BJ (cell line): ENCODE results near the gene BNIP3. TPM values are rescaled to one million over a fixed set of nuclear protein-coding genes. Genes with fewer than 3 reads are reported as not detected.
"Not testable (repeated sequence)": the region's sequence is repeated elsewhere in the genome, so short reads cannot be mapped to it uniquely, and the experiment has no call there.

Source experiments
- CTCF ChIA-PET: fragments of 350-600 bp; formaldehyde crosslinking; extraction: SDS; loops from one replicate; lab custom pipeline; 2021; ENCODE audit warnings: antibody characterized with exemption, inconsistent platforms; lab: Yijun Ruan, JAX
- POLR2A ChIA-PET: fragments of 300-600 bp; sonication (Branson Sonifier 250); formaldehyde crosslinking; extraction: SDS; loops from one replicate; lab custom pipeline; 2021; ENCODE audit warnings: antibody characterized with exemption; lab: Charles Lee
- DNase-seq: peaks from one replicate; pipeline ENCODE4 v3.0.0-alpha.2; 2011; ENCODE audit warnings: low read depth
- H3K27me3 ChIP-seq: 2 replicates; pipeline ENCODE4 v1.6.0; 2011; ENCODE audit warnings: low read length; ENCODE audit not compliant: control insufficient read depth, insufficient read depth
- H3K36me3 ChIP-seq: 2 replicates; pipeline ENCODE4 v1.5.1; 2011; ENCODE audit warnings: low read length; ENCODE audit not compliant: control insufficient read depth, insufficient read depth
- H3K4me3 ChIP-seq: 2 replicates; pipeline ENCODE4 v1.5.1; 2011; ENCODE audit warnings: low read depth, mild to moderate bottlenecking, control low read depth, low read length
- CTCF ChIP-seq: IDR thresholded peaks from 2 replicates; pipeline ENCODE4 v1.5.1; 2011; ENCODE audit warnings: low read depth, mild to moderate bottlenecking, control low read depth, inconsistent platforms, low read length, moderate library complexity; ENCODE audit not compliant: insufficient read depth
- polyA plus RNA-seq: library from polyadenylated mRNA; depleted of rRNA; stranded (reverse); fragments of >200 nt; gene quantifications from 2 replicates; pipeline ENCODE4 v1.2.3, GENCODE V29; 2011

Gene BNIP3
- polyA plus RNA-seq, 1 experiment = 89.1 TPM

DNA sequence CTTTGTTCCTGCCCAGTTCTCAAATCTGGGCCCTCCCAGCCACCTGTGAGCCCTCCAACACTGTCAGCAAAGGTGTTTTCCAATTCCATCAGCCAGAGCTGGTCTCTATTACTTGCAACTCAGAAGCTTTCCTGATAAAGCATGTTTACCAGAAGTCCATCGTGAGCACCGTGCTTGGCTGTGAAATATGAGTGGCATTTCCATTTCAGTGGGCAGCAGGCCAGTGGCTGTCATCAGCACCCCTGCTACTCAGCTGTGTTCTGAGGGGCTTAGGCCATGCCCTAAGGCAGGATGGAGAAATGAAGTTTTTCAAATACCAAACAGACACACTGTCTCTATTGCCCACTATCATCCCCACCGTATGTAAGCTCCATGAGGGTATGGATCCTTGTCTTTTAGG is 12.7 kb upstream of the BNIP3 start:
- Histone ChIP-seq H3K4me3 (no peak overlapping the region), H3K36me3 (no peaks in the 10 kb centered on the region), H3K27me3 (no peaks in the 10 kb centered on the region; the same call in 1 of the 2 replicates)
- ChIA-PET POLR2A (no interaction called here), CTCF (interaction anchor here (1.8 kb wide), 1 partner anchor 29 kb away, joined by 5 read pairs; no protein-coding TSS in a partner anchor)
- no peak for TF ChIP-seq CTCF
- DNase-seq = no peak

- no peak overlapping the region for H3K4me3 ChIP-seq
- TF ChIP-seq CTCF = no peak
- H3K36me3 ChIP-seq = no peaks in the 10 kb centered on the region
- no peak for DNase-seq
- ChIA-PET POLR2A (no interaction called here), CTCF (interaction anchor here (1.8 kb wide), 1 partner anchor 30 kb away, joined by 5 read pairs; no protein-coding TSS in a partner anchor)
- H3K27me3 ChIP-seq = no peaks in the 10 kb centered on the region; the same call in 1 of the 2 replicates
Observed at GRCh38 chr10:131993275-131993674, 11.6 kb upstream of the BNIP3 start.

DNA sequence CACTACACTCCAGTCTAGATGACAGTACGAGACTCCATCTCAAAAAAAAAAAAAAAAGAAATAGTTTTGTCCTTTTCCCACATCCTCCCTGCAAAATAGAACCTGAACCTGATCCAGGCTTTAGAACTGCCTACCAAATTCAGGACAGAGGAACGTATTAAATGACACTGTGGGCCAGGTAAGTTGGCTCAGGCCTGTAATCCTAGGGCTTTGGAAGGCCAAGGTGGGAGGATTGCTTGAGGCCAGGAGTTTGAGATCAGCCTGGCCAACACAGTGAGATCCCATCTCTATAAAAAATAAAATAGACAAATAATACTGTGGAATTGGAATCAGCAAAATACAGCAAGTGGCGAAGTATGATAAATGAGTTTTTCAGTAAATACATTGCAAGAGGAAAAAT is 10.0 kb upstream of the BNIP3 start:
- CTCF ChIA-PET = no interaction called here
- POLR2A ChIA-PET = no interaction called here

DNA sequence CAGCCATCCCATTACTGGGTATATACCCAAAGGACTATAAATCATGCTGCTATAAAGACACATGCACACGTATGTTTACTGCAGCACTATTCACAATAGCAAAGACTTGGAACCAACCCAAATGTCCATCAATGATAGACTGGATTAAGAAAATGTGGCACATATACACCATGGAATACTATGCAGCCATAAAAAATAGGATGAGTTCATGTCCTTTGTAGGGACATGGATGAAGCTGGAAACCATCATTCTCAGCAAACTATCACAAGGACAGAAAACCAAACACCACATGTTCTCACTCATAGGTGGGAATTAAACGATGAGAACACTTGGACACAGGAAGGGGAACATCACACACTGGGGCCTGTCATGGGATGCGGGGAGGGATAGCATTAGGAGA is 6.1 kb upstream of the BNIP3 start:
- H3K4me3 ChIP-seq, CTCF ChIA-PET, DNase-seq: not testable (repeated sequence)

More for the DNA sequence above, 10.0 kb upstream of the BNIP3 start:
- TF ChIP-seq CTCF = no peak
- Histone ChIP-seq H3K4me3 (no peak overlapping the region), H3K36me3 (no peaks in the 10 kb centered on the region), H3K27me3 (no peaks in the 10 kb centered on the region; the same call in 1 of the 2 replicates)
- no peak for DNase-seq

DNA sequence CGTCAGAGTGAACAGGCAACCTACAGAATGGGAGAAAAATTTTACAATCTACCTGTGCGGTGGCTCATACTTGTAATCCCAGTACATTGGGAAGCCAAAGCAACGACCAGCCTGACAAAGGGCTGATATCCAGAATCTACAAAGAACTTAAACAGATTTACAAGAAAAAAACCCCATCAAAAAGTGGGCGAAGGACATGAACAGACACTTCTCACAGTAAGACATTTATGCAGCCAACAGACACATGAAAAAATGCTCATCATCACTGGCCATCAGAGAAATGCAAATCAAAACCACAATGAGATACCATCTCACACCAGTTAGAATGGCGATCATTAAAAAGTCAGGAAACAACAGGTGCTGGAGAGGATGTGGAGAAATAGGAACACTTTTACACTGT is 5.6 kb upstream of the BNIP3 start:
- POLR2A ChIA-PET, CTCF ChIA-PET: not testable (repeated sequence)

More for the DNA sequence above, 6.1 kb upstream of the BNIP3 start:
- H3K27me3 ChIP-seq, H3K36me3 ChIP-seq, POLR2A ChIA-PET: not testable (repeated sequence)

DNA sequence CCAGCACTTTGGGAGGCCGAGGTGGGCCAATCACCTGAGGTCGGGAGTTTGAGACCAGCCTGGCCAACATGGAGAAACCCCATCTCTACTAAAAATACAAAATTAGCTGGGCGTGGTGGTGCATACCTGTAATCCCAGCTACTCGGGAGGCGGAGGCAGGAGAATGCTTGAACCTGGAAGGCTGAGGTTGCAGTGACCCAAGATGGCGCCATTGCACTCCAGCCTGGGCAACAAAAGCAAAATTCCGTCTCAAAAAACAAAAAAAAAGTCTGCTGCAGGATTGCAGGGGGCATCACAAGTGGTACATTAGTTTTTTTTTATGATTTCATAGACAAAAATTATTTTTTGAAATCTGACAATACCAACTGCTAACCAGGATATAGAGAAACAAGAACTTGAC is 5.1 kb upstream of the BNIP3 start:
- H3K36me3 ChIP-seq, DNase-seq, CTCF ChIA-PET, H3K27me3 ChIP-seq, POLR2A ChIA-PET, H3K4me3 ChIP-seq: not testable (repeated sequence)

More for the DNA sequence above, 5.6 kb upstream of the BNIP3 start:
- not testable (repeated sequence) for DNase-seq, H3K27me3 ChIP-seq, H3K4me3 ChIP-seq, H3K36me3 ChIP-seq

DNA sequence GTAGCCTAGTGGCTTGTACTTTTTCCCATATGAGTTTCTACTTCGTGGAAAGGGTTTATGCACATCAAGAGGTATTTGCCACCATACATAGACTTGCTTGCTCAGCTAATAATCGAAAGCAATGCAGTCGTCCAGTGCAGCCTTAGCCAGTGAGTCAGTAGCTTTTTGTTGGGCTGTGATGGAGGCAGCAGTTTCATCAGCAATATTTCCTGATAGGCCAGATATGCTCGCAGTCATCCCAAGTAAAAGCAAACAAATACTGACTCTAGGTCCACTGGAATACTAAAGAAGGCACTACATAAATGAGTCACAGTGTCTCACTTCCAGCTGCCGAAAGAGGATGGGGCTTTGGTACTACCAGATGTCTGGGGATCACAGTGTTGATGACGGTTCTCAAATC is 2.1 kb upstream of the BNIP3 start:
- Histone ChIP-seq H3K27me3 (no peaks in the 10 kb centered on the region), H3K4me3 (no peak overlapping the region), H3K36me3 (no peaks in the 10 kb centered on the region)
- DNase-seq = peak; percentile 84
- CTCF ChIA-PET = interaction anchor here (0.7 kb wide), 1 partner anchor 13 kb away, joined by 3 read pairs; no protein-coding TSS in a partner anchor
- TF ChIP-seq CTCF = no peak
- POLR2A ChIA-PET = no interaction called here
